Measurements from ENCODE around the gene BTBD10.

DNA sequence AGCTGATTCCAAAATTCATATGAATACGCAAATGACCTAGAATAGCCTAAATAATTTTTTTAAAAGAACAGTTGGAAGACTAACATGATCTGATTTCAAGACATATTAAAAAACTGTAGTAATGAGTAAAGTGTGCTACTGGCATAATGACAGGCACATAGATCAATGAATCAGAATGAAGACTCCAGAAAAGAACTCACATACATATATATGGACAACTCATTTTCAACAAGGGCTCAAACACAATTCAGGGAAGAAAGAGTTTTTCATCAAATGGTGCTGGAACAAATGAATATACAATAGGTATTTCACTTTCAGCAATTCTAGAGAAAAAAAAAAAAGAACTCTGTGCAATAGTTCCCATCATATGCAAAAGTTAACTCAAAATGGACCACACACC, 33.7 kb downstream of the BTBD10 start:
- TF ChIP-seq POLR2A (IDR thresholded peaks at IDR 0.05): no peak
- TF ChIP-seq, protein P1, sequence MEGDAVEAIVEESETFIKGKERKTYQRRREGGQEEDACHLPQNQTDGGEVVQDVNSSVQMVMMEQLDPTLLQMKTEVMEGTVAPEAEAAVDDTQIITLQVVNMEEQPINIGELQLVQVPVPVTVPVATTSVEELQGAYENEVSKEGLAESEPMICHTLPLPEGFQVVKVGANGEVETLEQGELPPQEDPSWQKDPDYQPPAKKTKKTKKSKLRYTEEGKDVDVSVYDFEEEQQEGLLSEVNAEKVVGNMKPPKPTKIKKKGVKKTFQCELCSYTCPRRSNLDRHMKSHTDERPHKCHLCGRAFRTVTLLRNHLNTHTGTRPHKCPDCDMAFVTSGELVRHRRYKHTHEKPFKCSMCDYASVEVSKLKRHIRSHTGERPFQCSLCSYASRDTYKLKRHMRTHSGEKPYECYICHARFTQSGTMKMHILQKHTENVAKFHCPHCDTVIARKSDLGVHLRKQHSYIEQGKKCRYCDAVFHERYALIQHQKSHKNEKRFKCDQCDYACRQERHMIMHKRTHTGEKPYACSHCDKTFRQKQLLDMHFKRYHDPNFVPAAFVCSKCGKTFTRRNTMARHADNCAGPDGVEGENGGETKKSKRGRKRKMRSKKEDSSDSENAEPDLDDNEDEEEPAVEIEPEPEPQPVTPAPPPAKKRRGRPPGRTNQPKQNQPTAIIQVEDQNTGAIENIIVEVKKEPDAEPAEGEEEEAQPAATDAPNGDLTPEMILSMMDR (IDR thresholded peaks at IDR 0.05): no peak
